NCI-H187 (cell line): ENCODE measurements around the gene SIX2.

ENCODE experiments used
- DNase-seq, 2 experiments: peaks; one replicate each; lab custom pipeline; 2025; lab: John Stamatoyannopoulos, UW

The SIX2 gene

DNA sequence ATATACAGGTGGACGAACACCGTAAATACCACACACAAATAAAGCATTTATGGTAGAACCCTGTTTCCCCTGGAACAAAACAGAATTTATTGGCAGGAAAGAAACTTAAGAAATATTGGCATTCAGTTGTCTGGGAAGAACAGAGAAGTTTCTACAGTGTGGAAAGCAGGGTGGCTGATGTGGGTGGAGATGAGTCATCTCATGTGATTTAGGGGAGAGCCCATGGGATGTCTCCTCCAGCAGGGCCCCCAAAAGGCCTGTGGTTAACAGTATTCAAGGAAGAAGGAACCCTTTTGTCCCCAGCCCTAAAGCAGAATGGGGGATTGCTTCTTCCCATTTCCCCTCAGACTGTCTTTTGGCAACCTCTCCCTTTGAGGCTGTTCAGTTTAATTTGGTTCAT is 43.6 kb downstream of the SIX2 start:
- no peak for DNase-seq

DNA sequence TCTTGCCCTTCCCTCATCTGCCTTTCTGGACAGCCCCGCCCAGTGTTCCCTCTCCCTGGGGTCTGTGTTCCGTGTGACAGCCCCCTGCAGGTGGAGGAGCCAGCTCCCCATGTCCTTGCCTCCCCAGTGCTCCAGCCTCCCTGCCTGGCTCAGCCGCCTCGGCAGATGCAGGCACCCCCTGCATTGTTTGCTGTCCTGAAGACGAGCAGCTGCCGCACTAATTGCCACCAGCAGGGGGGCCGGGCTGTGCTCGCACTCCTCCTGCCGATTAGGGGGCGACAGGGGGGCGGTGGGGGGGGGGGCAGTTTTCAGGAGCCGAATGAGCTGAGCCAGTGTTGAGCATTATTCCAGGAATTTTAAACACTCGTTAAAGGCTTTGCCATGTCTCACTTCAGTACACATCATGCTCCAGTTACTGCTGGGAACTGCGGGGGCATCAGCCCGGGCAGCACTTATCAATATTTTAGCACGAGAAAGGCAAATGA is 44.5 kb downstream of the SIX2 start:
- DNase-seq, result no peak

DNA sequence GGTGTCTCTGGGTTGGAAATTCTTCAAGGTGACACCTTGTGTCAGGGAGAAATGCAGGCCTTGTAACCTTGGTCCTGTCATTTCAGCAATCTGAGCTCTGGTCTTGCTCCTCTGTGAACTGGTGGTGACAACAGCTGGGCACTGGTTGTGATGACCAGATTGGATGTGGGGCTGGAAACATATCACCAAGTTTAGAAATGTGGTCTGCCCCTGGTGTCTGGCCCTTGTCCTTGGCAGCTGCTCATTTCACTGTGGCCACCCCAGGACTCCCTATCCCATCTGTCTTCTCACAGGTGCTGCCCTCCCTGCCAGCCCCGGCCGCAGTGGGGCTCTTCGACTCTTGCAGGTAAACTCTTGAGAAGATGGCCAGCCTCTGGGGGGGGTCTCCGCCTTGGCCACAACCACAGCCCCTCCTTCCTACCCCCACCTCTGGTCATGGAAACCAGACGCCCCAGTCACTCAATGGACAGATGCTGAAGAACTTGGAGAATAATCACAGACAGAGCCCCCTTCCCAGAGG is 47.0 kb downstream of the SIX2 start:
- DNase-seq, result no peak

DNA sequence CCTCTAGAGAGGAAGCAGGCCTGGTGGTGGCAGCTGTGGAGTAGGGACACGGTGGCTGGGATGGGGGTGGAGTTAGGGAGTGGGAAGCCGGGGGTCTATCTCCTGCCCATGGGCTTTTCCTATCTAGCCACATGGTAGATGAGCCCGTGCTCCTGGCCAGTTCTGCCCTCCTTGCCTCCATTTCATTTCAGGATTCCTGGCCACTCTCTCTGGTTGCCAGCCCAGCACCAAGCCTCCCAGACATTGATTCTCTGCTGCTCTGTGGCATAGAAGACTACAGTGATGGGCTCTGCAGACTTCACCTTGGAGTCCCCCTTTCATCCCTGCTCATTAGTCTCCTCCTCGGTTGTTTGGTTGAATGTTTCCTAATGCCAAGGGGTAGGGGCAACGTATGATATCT is 48.4 kb downstream of the SIX2 start:
- no peak for DNase-seq

DNA sequence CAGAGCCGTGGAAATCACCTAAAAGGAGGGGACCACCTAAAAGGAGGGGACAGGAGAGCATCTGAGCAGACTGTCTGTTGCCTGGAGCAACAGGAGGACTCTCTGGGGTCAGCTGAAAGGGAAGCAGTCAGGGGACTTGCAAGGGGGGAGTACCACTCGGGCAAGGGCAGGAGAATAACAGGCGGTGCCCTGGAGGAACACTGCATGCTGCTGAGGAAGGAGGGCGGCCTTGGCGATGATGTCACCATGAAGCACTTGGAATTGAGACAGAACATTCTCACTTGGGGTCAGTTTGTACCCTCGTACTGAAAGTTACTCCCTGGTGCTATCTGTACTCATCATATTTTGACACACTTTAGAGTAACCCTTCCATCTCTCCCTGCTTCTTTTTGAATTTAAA is 49.4 kb downstream of the SIX2 start:
- no peak for DNase-seq

DNA sequence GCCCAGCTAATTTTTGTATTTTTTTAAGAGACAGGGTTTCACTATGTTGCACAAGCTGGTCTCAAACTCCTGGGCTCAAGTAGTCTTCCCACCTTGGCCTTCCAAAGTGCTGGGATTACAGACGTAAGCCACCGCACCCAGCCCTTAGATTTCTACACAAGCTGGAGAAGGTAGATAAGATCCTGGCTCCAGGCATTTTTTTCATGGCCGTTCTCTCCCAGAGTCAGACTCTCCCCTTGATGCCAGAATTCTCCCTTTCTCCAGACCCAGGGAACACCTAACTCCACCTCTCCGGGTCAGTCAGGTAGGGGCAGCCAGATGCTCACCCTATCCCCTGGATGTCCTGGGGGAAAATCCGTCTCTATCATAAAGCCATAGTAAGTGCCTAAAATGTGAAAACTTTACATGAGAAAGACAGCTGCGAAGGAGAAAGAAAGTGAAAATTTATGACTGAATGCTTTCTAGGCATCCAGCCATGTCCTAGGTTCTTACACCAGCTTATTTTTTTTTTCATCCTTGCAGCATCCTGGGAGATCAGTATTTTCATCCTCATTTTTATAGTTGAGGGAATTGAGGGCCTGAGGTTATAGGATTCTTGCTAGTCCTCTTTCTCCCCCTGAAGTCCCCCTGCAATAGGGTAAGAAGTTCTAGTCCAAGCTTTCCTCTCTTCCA is 51.5 kb downstream of the SIX2 start:
- no peak for DNase-seq

DNA sequence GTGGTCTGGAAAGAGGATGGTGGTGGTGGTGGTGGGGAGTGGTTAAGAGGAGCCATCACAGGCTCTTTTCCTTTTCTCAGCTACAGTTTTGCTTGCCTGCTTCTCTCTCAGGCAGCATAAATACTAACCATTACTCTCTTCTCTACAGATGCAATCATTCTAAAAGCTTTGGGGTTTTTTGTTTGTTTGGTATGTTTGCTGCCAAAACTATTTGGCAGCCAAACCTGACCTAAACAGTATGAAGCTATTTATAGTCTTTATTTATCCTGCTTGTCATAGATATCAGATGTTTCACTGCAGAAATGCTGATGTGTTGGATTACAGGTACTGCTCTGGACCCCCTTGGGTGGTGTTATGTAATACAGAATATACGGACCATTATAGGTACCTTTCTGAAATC is 52.4 kb downstream of the SIX2 start:
- DNase-seq, result no peak

DNA sequence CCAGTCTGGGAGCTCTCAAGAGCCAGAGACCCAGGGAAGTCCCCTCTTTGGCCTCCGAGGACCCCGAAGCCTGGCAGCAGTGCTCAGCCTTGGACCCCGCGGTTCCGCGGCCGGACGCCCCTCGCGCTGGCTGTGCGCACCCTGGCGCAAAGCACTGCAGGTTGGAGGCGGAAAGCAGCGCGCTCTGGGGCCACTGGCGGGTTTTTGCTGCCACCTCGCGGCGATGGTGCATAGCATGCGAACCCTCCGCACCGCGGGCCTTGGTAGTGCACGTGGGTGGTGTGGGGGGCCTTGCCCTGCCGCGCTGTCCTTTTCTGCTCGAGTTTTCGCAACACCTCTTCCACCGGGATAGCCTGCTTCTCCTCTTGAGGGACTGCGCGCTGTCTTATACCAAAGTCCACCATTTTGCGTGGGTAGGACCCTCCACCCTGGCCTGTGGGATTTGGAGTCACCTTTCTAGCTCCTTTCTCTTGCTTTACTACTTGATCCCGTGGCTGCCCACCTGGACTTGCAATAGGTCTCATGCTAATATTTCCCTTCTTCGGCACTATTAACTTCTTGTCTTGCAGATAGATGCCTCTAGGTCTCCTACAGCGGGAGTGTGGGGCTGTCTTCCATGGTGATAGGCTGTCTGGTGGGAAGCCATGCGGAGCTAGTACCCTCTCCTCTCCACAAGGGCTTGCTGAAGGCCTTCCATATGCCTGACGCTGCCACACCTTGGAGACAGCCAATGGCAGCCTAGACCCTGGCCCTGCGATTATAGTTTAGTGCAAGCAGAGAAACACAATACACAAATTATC is 53.5 kb downstream of the SIX2 start:
- peak; percentile 62 to 66 for DNase-seq
